Measurements from ENCODE around the gene GNG2. TPM values are rescaled to one million over a fixed set of nuclear protein-coding genes. Genes with fewer than 3 reads are reported as not detected.
"Not testable (repeated sequence)": the region's sequence is repeated elsewhere in the genome, so short reads cannot be mapped to it uniquely, and the experiment has no call there.

GNG2 gene
- total RNA-seq, 1 experiment from 2014 or later: 7.0 TPM

- Histone ChIP-seq H3K4ac (ENCODE audit: low read depth, low read length) (no peak overlapping the region), H3K14ac (ENCODE audit: insufficient read depth, low read length) (no peak overlapping the region), H2BK12ac (ENCODE audit: insufficient read length, low read depth, low read length) (no peak overlapping the region), H3K18ac (ENCODE audit: insufficient read length, low read depth, low read length) (no peak overlapping the region), H2AFZ (ENCODE audit: low read length) (no peak overlapping the region), H2AK5ac (ENCODE audit: insufficient read length, low read length) (no peak overlapping the region), H4K5ac (ENCODE audit: insufficient read length, low read depth, low read length) (no peak overlapping the region), H3K4me2 (ENCODE audit: insufficient read depth, insufficient read length, low read length) (no peak overlapping the region), H2BK120ac (ENCODE audit: low read depth, low read length, poor library complexity, severe bottlenecking) (no peak overlapping the region), H3K56ac (ENCODE audit: insufficient read length, low read depth, low read length) (no peak overlapping the region), H4K91ac (ENCODE audit: insufficient read length, low read depth, low read length) (no peak overlapping the region), H2BK20ac (ENCODE audit: low read depth, low read length, poor library complexity, severe bottlenecking) (no peak overlapping the region), H3K23me2 (ENCODE audit: insufficient read length, low read depth, low read length, poor library complexity, severe bottlenecking) (no peaks in the 10 kb centered on the region), H3K79me2 (ENCODE audit: insufficient read depth, low read length) (no peaks in the 10 kb centered on the region), H2BK15ac (ENCODE audit: low read depth, low read length) (no peak overlapping the region), H2BK5ac (ENCODE audit: insufficient read length, low read length) (no peak overlapping the region), H3K9me3 (ENCODE audit: control insufficient read depth, low read depth, low read length) (no peaks in the 10 kb centered on the region), H3K4me1 (ENCODE audit: insufficient read depth, low read length) (no peaks in the 10 kb centered on the region), H3K9ac (ENCODE audit: extremely low read depth, insufficient read length, low read length) (no peak overlapping the region), H3K27me3 (ENCODE audit: insufficient read depth, low read length) (no peaks in the 10 kb centered on the region), H4K20me1 (ENCODE audit: control insufficient read depth, insufficient read depth, insufficient read length) (no peaks in the 10 kb centered on the region), H3K79me1 (ENCODE audit: insufficient read depth, low read depth, low read length, poor library complexity, severe bottlenecking) (no peaks in the 10 kb centered on the region), H4K8ac (replicated peaks; ENCODE audit: insufficient read length, low read depth, low read length) (no peak overlapping the region), H3K27ac (ENCODE audit: insufficient read length, low read depth, low read length) (no peak overlapping the region), H3T11ph (ENCODE audit: low read length) (no peak overlapping the region), H3K23ac (ENCODE audit: insufficient read length, low read depth, low read length) (no peak overlapping the region)
- no CpG with 5 or more reads among the region's 5 CpGs for WGBS (ENCODE audit: extremely low coverage, insufficient read length, low lambda C conversion rate)
- Mint-ChIP-seq H3K27me3 (ENCODE audit: low read depth) (no peaks in the 10 kb centered on the region), H3K36me3 (ENCODE audit: insufficient read depth in 1 of 3, low read depth in 3 of 3) (no peaks in the 10 kb centered on the region; a peak in 1 of 7 replicates), H3K4me1 (no peaks in the 10 kb centered on the region), H3K9me3 (peaks cover 0 to 3% of the 10 kb centered on the region in 2 experiments; a peak in 2 of 5 replicates), H3K4me3 (no peak overlapping the region), H3K27ac (no peak overlapping the region)
- no peak for DNase-seq
- no peak for TF ChIP-seq CTCF (conservative IDR thresholded peaks at IDR 0.05)
Measured at GRCh38 chr14:51901475-51902024, 41.1 kb downstream of the GNG2 start.

GRCh38 chr14:51905656-51906121, 45.3 kb downstream of the GNG2 start:
- H3K4me3 Mint-ChIP-seq: not testable (repeated sequence)

More at GRCh38 chr14:51905656-51906121, 45.3 kb downstream of the GNG2 start:
- H2BK15ac ChIP-seq (ENCODE audit: low read depth, low read length); H3K4ac ChIP-seq (ENCODE audit: low read depth, low read length); H2BK20ac ChIP-seq (ENCODE audit: low read depth, low read length, poor library complexity, severe bottlenecking); H3K79me2 ChIP-seq (ENCODE audit: insufficient read depth, low read length); H3K27ac Mint-ChIP-seq; H3T11ph ChIP-seq (ENCODE audit: low read length); H3K23me2 ChIP-seq (ENCODE audit: insufficient read length, low read depth, low read length, poor library complexity, severe bottlenecking); H3K27me3 ChIP-seq (ENCODE audit: insufficient read depth, low read length); H3K27ac ChIP-seq (ENCODE audit: insufficient read length, low read depth, low read length); H4K5ac ChIP-seq (ENCODE audit: insufficient read length, low read depth, low read length); H3K9ac ChIP-seq (ENCODE audit: extremely low read depth, insufficient read length, low read length); H4K20me1 ChIP-seq (ENCODE audit: control insufficient read depth, insufficient read depth, insufficient read length); H2BK5ac ChIP-seq (ENCODE audit: insufficient read length, low read length); H3K23ac ChIP-seq (ENCODE audit: insufficient read length, low read depth, low read length); H2BK12ac ChIP-seq (ENCODE audit: insufficient read length, low read depth, low read length); H3K27me3 Mint-ChIP-seq (ENCODE audit: low read depth); H3K79me1 ChIP-seq (ENCODE audit: insufficient read depth, low read depth, low read length, poor library complexity, severe bottlenecking); DNase-seq; H3K4me2 ChIP-seq (ENCODE audit: insufficient read depth, insufficient read length, low read length); H3K9me3 ChIP-seq (ENCODE audit: control insufficient read depth, low read depth, low read length); H3K36me3 Mint-ChIP-seq (ENCODE audit: insufficient read depth in 1 of 3, low read depth in 3 of 3); H4K8ac ChIP-seq (replicated peaks; ENCODE audit: insufficient read length, low read depth, low read length); H3K56ac ChIP-seq (ENCODE audit: insufficient read length, low read depth, low read length); H3K14ac ChIP-seq (ENCODE audit: insufficient read depth, low read length); H2AFZ ChIP-seq (ENCODE audit: low read length); H3K4me1 ChIP-seq (ENCODE audit: insufficient read depth, low read length); H2BK120ac ChIP-seq (ENCODE audit: low read depth, low read length, poor library complexity, severe bottlenecking); H3K4me1 Mint-ChIP-seq; H4K91ac ChIP-seq (ENCODE audit: insufficient read length, low read depth, low read length); H3K18ac ChIP-seq (ENCODE audit: insufficient read length, low read depth, low read length); H3K9me3 Mint-ChIP-seq; H2AK5ac ChIP-seq (ENCODE audit: insufficient read length, low read length): not testable (repeated sequence)
- WGBS (ENCODE audit: extremely low coverage, insufficient read length, low lambda C conversion rate): no CpG with 5 or more reads among the region's 6 CpGs
